IPS DF 19.7 (cell line): ENCODE results near the gene PHF19.

ENCODE experiments used
- DNase-seq: peaks from one replicate; pipeline ENCODE4 v3.0.0-alpha.2; 2013; ENCODE audit warnings: low read depth, low spot score

Gene PHF19

GRCh38 chr9:120913647-120914264 lies 36.8 kb upstream of the PHF19 start:
- no peak for DNase-seq

GRCh38 chr9:120912958-120913646 lies 36.1 kb upstream of the PHF19 start:
- no peak for DNase-seq

- no peak for DNase-seq
Observed at GRCh38 chr9:120911295-120911837, 34.4 kb upstream of the PHF19 start.

- no peak for DNase-seq
Observed at GRCh38 chr9:120910643-120911042, 33.7 kb upstream of the PHF19 start.

GRCh38 chr9:120909904-120910303 lies 32.9 kb upstream of the PHF19 start:
- no peak for DNase-seq

- no peak for DNase-seq
Observed at GRCh38 chr9:120905315-120906164, 28.6 kb upstream of the PHF19 start.

- no peak for DNase-seq
Observed at GRCh38 chr9:120904978-120905301, 28.0 kb upstream of the PHF19 start.

GRCh38 chr9:120904061-120904977 lies 27.3 kb upstream of the PHF19 start:
- DNase-seq = no peak

GRCh38 chr9:120902569-120903535 lies 25.9 kb upstream of the PHF19 start:
- no peak for DNase-seq

- no peak for DNase-seq
Observed at GRCh38 chr9:120901755-120902568, 25.0 kb upstream of the PHF19 start.

GRCh38 chr9:120900824-120901223 lies 23.8 kb upstream of the PHF19 start:
- DNase-seq = no peak

GRCh38 chr9:120899490-120900068 lies 22.6 kb upstream of the PHF19 start:
- DNase-seq = no peak

- DNase-seq = no peak
Observed at GRCh38 chr9:120898396-120898795, 21.4 kb upstream of the PHF19 start.

- DNase-seq = no peak
Observed at GRCh38 chr9:120895951-120896350, 19.0 kb upstream of the PHF19 start.

GRCh38 chr9:120894321-120895148 lies 17.5 kb upstream of the PHF19 start:
- no peak for DNase-seq

- DNase-seq = no peak
Observed at GRCh38 chr9:120893611-120894307, 16.8 kb upstream of the PHF19 start.
